Measurements from ENCODE around the gene PRPSAP2. TPM values are rescaled to one million over a fixed set of nuclear protein-coding genes. Genes with fewer than 3 reads are reported as not detected.

PRPSAP2 gene
- total and polyA plus RNA-seq, 2 donors: 19.2 to 47.2 TPM

GRCh38 chr17:18937981-18938691, 80.2 kb downstream of the PRPSAP2 start:
- WGBS: 78% methylated on average over 8 of the region's 8 CpGs
- no peak for DNase-seq (ENCODE audit: extremely low spot score)
- no peaks in the 10 kb centered on the region for H3K4me1 ChIP-seq (ENCODE audit: insufficient read depth)
- H3K36me3 ChIP-seq (ENCODE audit: insufficient read depth): no peaks in the 10 kb centered on the region
- H3K4me3 ChIP-seq (ENCODE audit: low read depth, low read length): no peak overlapping the region
- no peak overlapping the region for H3K27ac ChIP-seq (ENCODE audit: low read depth)

- no peak for DNase-seq (ENCODE audit: extremely low spot score)
- no peaks in the 10 kb centered on the region for H3K4me1 ChIP-seq (ENCODE audit: insufficient read depth)
- no peak overlapping the region for H3K27ac ChIP-seq (ENCODE audit: low read depth)
- no peaks in the 10 kb centered on the region for H3K36me3 ChIP-seq (ENCODE audit: insufficient read depth)
- 68% methylated on average over 2 of the region's 2 CpGs for WGBS
- H3K4me3 ChIP-seq (ENCODE audit: low read depth, low read length): no peak overlapping the region
These were observed 80.7 kb downstream of the PRPSAP2 start for GRCh38 chr17:18938692-18939023.

GRCh38 chr17:18944646-18945045, 86.7 kb downstream of the PRPSAP2 start:
- DNase-seq (ENCODE audit: extremely low spot score): no peak
- Histone ChIP-seq H3K4me3 (ENCODE audit: low read depth, low read length) (no peak overlapping the region), H3K27ac (ENCODE audit: low read depth) (no peak overlapping the region), H3K36me3 (ENCODE audit: insufficient read depth) (no peaks in the 10 kb centered on the region), H3K4me1 (ENCODE audit: insufficient read depth) (no peaks in the 10 kb centered on the region)
- WGBS: 79% methylated on average over 5 of the region's 5 CpGs

GRCh38 chr17:18946536-18946935, 88.6 kb downstream of the PRPSAP2 start:
- H3K36me3 ChIP-seq (ENCODE audit: insufficient read depth): no peaks in the 10 kb centered on the region
- no peaks in the 10 kb centered on the region for H3K4me1 ChIP-seq (ENCODE audit: insufficient read depth)
- DNase-seq (ENCODE audit: extremely low spot score): no peak
- 57% methylated on average over 2 of the region's 2 CpGs for WGBS
- H3K27ac ChIP-seq (ENCODE audit: low read depth): no peak overlapping the region
- no peak overlapping the region for H3K4me3 ChIP-seq (ENCODE audit: low read depth, low read length)

- WGBS: 76% methylated on average over 6 of the region's 6 CpGs
- no peak for DNase-seq (ENCODE audit: extremely low spot score)
- Histone ChIP-seq H3K36me3 (ENCODE audit: insufficient read depth) (no peaks in the 10 kb centered on the region), H3K4me1 (ENCODE audit: insufficient read depth) (no peaks in the 10 kb centered on the region), H3K4me3 (ENCODE audit: low read depth, low read length) (no peak overlapping the region), H3K27ac (ENCODE audit: low read depth) (no peak overlapping the region)
These were observed 89.9 kb downstream of the PRPSAP2 start for GRCh38 chr17:18947866-18948265.

GRCh38 chr17:18948476-18949006, 90.6 kb downstream of the PRPSAP2 start:
- H3K4me1 ChIP-seq (ENCODE audit: insufficient read depth): no peaks in the 10 kb centered on the region
- WGBS: 86% methylated on average over 8 of the region's 8 CpGs
- no peak for DNase-seq (ENCODE audit: extremely low spot score)

GRCh38 chr17:18949566-18949965, 91.6 kb downstream of the PRPSAP2 start:
- WGBS: 55% methylated on average over 6 of the region's 6 CpGs
- Histone ChIP-seq H3K36me3 (ENCODE audit: insufficient read depth) (no peaks in the 10 kb centered on the region), H3K4me1 (ENCODE audit: insufficient read depth) (no peaks in the 10 kb centered on the region), H3K4me3 (ENCODE audit: low read depth, low read length) (no peak overlapping the region), H3K27ac (ENCODE audit: low read depth) (no peak overlapping the region)
- DNase-seq (ENCODE audit: extremely low spot score): no peak

More at GRCh38 chr17:18948476-18949006, 90.6 kb downstream of the PRPSAP2 start:
- H3K36me3 ChIP-seq (ENCODE audit: insufficient read depth): no peaks in the 10 kb centered on the region
- H3K4me3 ChIP-seq (ENCODE audit: low read depth, low read length): no peak overlapping the region
- H3K27ac ChIP-seq (ENCODE audit: low read depth): no peak overlapping the region

GRCh38 chr17:18950346-18950745, 92.4 kb downstream of the PRPSAP2 start:
- 70% methylated on average over 4 of the region's 4 CpGs for WGBS
- Histone ChIP-seq H3K36me3 (ENCODE audit: insufficient read depth) (no peaks in the 10 kb centered on the region), H3K27ac (ENCODE audit: low read depth) (no peak overlapping the region), H3K4me3 (ENCODE audit: low read depth, low read length) (no peak overlapping the region), H3K4me1 (ENCODE audit: insufficient read depth) (no peaks in the 10 kb centered on the region)
- no peak for DNase-seq (ENCODE audit: extremely low spot score)

GRCh38 chr17:18950944-18951905, 93.3 kb downstream of the PRPSAP2 start:
- no peaks in the 10 kb centered on the region for H3K36me3 ChIP-seq (ENCODE audit: insufficient read depth)
- 77% methylated on average over 34 of the region's 34 CpGs for WGBS
- H3K4me3 ChIP-seq (ENCODE audit: low read depth, low read length): no peak overlapping the region
- no peak overlapping the region for H3K27ac ChIP-seq (ENCODE audit: low read depth)
- H3K4me1 ChIP-seq (ENCODE audit: insufficient read depth): no peaks in the 10 kb centered on the region
- DNase-seq (ENCODE audit: extremely low spot score): no peak

GRCh38 chr17:18951941-18952842, 94.3 kb downstream of the PRPSAP2 start, which contains the start of gene SLC5A10:
TSS of gene SLC5A10 (plus strand) at chr17:18952165. CDS start at chr17:18952206, 41 bp downstream.
- Histone ChIP-seq H3K36me3 (ENCODE audit: insufficient read depth) (no peaks in the 10 kb centered on the region), H3K4me1 (ENCODE audit: insufficient read depth) (no peaks in the 10 kb centered on the region), H3K4me3 (ENCODE audit: low read depth, low read length) (no peak within 1 kb of the TSS), H3K27ac (ENCODE audit: low read depth) (no peak within 1 kb of the TSS)
- no peak for DNase-seq (ENCODE audit: extremely low spot score)
- 86% methylated on average over 17 of the region's 17 CpGs for WGBS

GRCh38 chr17:18953231-18953728, 95.3 kb downstream of the PRPSAP2 start:
- Histone ChIP-seq H3K27ac (ENCODE audit: low read depth) (no peak overlapping the region), H3K36me3 (ENCODE audit: insufficient read depth) (no peaks in the 10 kb centered on the region), H3K4me1 (ENCODE audit: insufficient read depth) (no peaks in the 10 kb centered on the region), H3K4me3 (ENCODE audit: low read depth, low read length) (no peak overlapping the region)
- WGBS: 92% methylated on average over 14 of the region's 14 CpGs
- no peak for DNase-seq (ENCODE audit: extremely low spot score)

- H3K27ac ChIP-seq (ENCODE audit: low read depth): no peak overlapping the region
- H3K36me3 ChIP-seq (ENCODE audit: insufficient read depth): no peaks in the 10 kb centered on the region
- H3K4me1 ChIP-seq (ENCODE audit: insufficient read depth): no peaks in the 10 kb centered on the region
- 89% methylated on average over 3 of the region's 3 CpGs for WGBS
- no peak for DNase-seq (ENCODE audit: extremely low spot score)
- H3K4me3 ChIP-seq (ENCODE audit: low read depth, low read length): no peak overlapping the region
These were observed 96.4 kb downstream of the PRPSAP2 start for GRCh38 chr17:18954321-18954720.

- 95% methylated on average over 6 of the region's 6 CpGs for WGBS
- Histone ChIP-seq H3K4me3 (ENCODE audit: low read depth, low read length) (no peak overlapping the region), H3K4me1 (ENCODE audit: insufficient read depth) (no peaks in the 10 kb centered on the region), H3K36me3 (ENCODE audit: insufficient read depth) (no peaks in the 10 kb centered on the region), H3K27ac (ENCODE audit: low read depth) (no peak overlapping the region)
- no peak for DNase-seq (ENCODE audit: extremely low spot score)
These were observed 97.1 kb downstream of the PRPSAP2 start for GRCh38 chr17:18955009-18955408.

Measured in urinary bladder (tissue), 4 donors.